Endodermal cell (in vitro differentiated cells): ENCODE results near the gene REV3L. TPM values are rescaled to one million over a fixed set of nuclear protein-coding genes. Genes with fewer than 3 reads are reported as not detected.

Experiments used
- DNase-seq: peaks from one replicate; pipeline ENCODE4 v3.0.0-alpha.2; 2017
- H3K27ac ChIP-seq: 2 replicates; pipeline ENCODE4 v1.5.1; 2013; ENCODE audit warnings: mild to moderate bottlenecking, low read depth, low read length, moderate library complexity
- H3K27me3 ChIP-seq: 2 replicates; pipeline ENCODE4 v1.6.1; 2013; ENCODE audit warnings: mild to moderate bottlenecking, low read length, moderate library complexity; ENCODE audit not compliant: insufficient read depth, control insufficient read depth, poor library complexity, severe bottlenecking
- H3K36me3 ChIP-seq: 2 replicates; pipeline ENCODE4 v1.7.0; 2013; ENCODE audit warnings: mild to moderate bottlenecking, low read length, moderate library complexity; ENCODE audit not compliant: control insufficient read depth, insufficient read depth
- H3K4me1 ChIP-seq: one replicate; pipeline ENCODE4 v1.7.0; 2013; ENCODE audit warnings: low read length; ENCODE audit not compliant: control insufficient read depth, insufficient read depth
- H3K4me3 ChIP-seq: 2 replicates; pipeline ENCODE4 v1.5.1; 2013; ENCODE audit warnings: mild to moderate bottlenecking, low read length, moderate library complexity
- H3K9ac ChIP-seq: 2 replicates; pipeline ENCODE4 v1.6.1; 2013; ENCODE audit warnings: mild to moderate bottlenecking, low read length, moderate library complexity; ENCODE audit not compliant: poor library complexity, severe bottlenecking; ENCODE audit errors: extremely low read depth
- H3K9me3 ChIP-seq: 2 replicates; pipeline ENCODE4 v1.6.1; 2013; ENCODE audit warnings: mild to moderate bottlenecking, low read length, moderate library complexity; ENCODE audit not compliant: control insufficient read depth
- H3K27ac Mint-ChIP-seq: 2 replicates; pipeline ENCODE4 v1.8.0; 2020; ENCODE audit warnings: mixed read lengths
- H3K27me3 Mint-ChIP-seq: 2 replicates; pipeline ENCODE4 v1.8.0; 2021; ENCODE audit warnings: mild to moderate bottlenecking, mixed read lengths; ENCODE audit not compliant: insufficient read depth
- H3K36me3 Mint-ChIP-seq: 2 replicates; pipeline ENCODE4 v1.8.0; 2020; ENCODE audit warnings: low read depth, mixed read lengths
- H3K4me1 Mint-ChIP-seq: 2 replicates; pipeline ENCODE4 v1.8.0; 2020; ENCODE audit warnings: mixed read lengths
- H3K4me3 Mint-ChIP-seq: 2 replicates; pipeline ENCODE4 v1.8.0; 2020; ENCODE audit warnings: mild to moderate bottlenecking, moderate library complexity, mixed read lengths
- H3K9me3 Mint-ChIP-seq: 2 replicates; pipeline ENCODE4 v1.8.0; 2020; ENCODE audit warnings: mild to moderate bottlenecking, mixed read lengths
- WGBS, 2 experiments: methylation state at CpG; one replicate each; pipeline versions ENCODE4 v1.1.5 to v1.1.7; 2013; ENCODE audit warnings: missing lambda C conversion rate in 2 of 2, mixed read lengths in 1 of 2; ENCODE audit not compliant: insufficient coverage in 1 of 2, insufficient read length in 1 of 2; 5-methylcytosine and 5-hydroxymethylcytosine counted together
- total RNA-seq, 2 donors: library from RNA; stranded (reverse); fragmentation: NEBNext Ultra II Directional in 1 of 2; extraction: Animal tissue kit (Norgen Biotek cat#: 25700) in 1 of 2; gene quantifications; 2 replicates in 1 of 2; 3 replicates in 1 of 2; pipeline ENCODE4 v1.2.1, GENCODE V29; 2021
- TF ChIP-seq, protein P1 (sequence below): fragments of 200-600 bp; sonication (generic); conservative IDR thresholded peaks from 2 replicates; pipeline ENCODE4 v1.5.0; 2021; ENCODE audit warnings: antibody characterized with exemption, mild to moderate bottlenecking

The REV3L gene
- total RNA-seq, 2 donors from 2014 or later = 19.2 to 28.1 TPM

DNA sequence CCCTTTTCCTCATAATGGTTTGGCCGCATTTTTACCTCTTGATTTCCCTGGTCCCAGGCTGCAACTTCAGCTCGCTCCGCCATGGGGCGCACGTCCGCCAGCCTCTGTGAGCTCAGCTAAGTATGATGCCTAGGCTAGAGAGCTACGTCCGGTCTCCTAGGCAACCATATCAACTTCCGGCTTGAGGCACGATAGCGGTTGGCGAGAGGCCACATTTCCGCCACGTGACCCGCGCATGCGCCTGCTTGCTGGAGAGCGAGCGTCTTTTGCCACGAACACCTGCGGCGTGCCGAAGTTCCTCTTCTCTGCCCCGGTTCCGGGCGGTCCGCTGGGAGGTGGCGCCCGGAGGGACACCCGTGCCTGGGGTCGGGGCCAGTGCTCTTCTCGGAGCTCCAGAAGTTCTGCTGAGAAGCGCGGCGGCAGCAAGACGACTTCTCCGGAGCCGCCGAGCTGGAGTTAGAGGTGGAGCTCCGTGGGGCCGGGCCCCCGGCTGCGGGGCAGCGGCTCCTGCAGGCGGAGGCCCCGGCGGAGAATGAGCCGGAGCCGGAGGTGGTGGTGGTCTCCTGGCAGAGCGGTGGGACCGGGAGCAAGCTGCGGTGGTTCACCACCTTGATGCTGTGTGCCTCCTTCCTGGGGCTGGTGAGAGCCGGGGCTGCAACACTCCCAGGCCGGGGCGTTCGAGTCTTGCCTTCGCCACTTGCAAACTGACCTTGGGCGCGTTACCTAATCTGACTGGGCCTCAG lies 223.8 kb downstream of the REV3L start:
- WGBS, 2 experiments = 3 to 5% methylated on average over 7 to 59 of the region's 59 CpGs
- Histone ChIP-seq H3K36me3 (peaks cover 23% of the 10 kb centered on the region), H3K9me3 (no peaks in the 10 kb centered on the region), H3K9ac (peak overlapping the region; percentile 86), H3K4me1 (peaks cover 13% of the 10 kb centered on the region), H3K4me3 (peak overlapping the region; percentile 90), H3K27me3 (no peaks in the 10 kb centered on the region), H3K27ac (peak overlapping the region; percentile 74)
- TF ChIP-seq, protein P1, sequence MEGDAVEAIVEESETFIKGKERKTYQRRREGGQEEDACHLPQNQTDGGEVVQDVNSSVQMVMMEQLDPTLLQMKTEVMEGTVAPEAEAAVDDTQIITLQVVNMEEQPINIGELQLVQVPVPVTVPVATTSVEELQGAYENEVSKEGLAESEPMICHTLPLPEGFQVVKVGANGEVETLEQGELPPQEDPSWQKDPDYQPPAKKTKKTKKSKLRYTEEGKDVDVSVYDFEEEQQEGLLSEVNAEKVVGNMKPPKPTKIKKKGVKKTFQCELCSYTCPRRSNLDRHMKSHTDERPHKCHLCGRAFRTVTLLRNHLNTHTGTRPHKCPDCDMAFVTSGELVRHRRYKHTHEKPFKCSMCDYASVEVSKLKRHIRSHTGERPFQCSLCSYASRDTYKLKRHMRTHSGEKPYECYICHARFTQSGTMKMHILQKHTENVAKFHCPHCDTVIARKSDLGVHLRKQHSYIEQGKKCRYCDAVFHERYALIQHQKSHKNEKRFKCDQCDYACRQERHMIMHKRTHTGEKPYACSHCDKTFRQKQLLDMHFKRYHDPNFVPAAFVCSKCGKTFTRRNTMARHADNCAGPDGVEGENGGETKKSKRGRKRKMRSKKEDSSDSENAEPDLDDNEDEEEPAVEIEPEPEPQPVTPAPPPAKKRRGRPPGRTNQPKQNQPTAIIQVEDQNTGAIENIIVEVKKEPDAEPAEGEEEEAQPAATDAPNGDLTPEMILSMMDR = peak; percentile 91
- peak overlapping the region; percentile 68 for H3K4me3 Mint-ChIP-seq
- no peaks in the 10 kb centered on the region for H3K9me3 Mint-ChIP-seq
- H3K27me3 Mint-ChIP-seq = no peaks in the 10 kb centered on the region
- peak overlapping the region; percentile 60 for H3K27ac Mint-ChIP-seq
- H3K36me3 Mint-ChIP-seq = peaks cover 7% of the 10 kb centered on the region
- H3K4me1 Mint-ChIP-seq = peaks cover 40% of the 10 kb centered on the region
- DNase-seq = peak; percentile 99

DNA sequence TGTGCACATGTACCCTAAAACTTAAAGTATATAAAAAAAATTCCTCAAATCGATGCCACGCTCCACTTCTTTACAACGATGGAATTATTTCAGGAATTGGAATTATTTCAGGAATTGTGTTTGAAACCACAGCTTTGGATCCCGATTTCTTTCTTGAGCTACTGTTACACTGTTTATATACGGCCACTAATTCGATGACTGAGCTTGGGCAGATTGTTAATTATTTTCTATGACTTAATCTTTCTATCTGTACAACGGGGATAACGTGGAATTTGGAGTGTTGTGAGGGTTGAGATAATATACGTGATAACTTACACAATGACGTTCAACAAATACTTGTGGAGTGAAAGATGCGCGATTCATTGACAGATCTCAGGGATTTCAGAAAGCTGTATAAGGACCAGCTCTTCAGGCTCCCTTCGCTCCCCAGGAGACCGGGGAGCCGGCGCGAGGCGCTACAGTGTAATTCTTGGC lies 224.4 kb downstream of the REV3L start:
- H3K9ac ChIP-seq = no peak overlapping the region

DNA sequence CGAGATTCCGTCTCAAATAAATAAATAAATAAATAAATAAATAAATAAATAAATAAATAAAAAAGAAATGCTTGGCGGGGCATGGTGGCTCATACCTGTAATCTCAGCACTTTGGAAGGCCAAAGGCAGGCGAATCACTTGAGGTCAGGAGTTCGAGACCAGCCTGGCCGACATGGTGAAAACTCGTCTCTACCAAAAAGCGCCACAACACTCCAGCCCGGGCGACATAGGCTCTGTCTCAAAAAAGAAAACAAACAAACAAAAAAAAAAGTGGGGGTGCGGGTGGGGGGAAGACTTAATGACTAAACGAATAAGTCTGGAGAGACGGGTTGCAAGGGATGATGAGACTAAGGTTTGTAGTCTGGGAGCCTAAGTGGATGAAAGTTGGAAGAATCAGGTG lies 225.0 kb downstream of the REV3L start:
- no peak overlapping the region for H3K27ac Mint-ChIP-seq
- H3K27me3 ChIP-seq = no peaks in the 10 kb centered on the region
- WGBS, 2 experiments = 93 to 94% methylated on average over 3 to 11 of the region's 13 CpGs

More for the DNA sequence above, 224.4 kb downstream of the REV3L start:
- Histone ChIP-seq H3K27ac (no peak overlapping the region), H3K4me3 (no peak overlapping the region), H3K36me3 (peaks cover 17% of the 10 kb centered on the region), H3K27me3 (no peaks in the 10 kb centered on the region), H3K9me3 (no peaks in the 10 kb centered on the region), H3K4me1 (peaks cover 13% of the 10 kb centered on the region)
- WGBS, 2 experiments = 39 to 49% methylated on average over 16 to 18 of the region's 18 CpGs
- peak overlapping the region; percentile 60 for H3K27ac Mint-ChIP-seq
- peaks cover 46% of the 10 kb centered on the region for H3K4me1 Mint-ChIP-seq
- H3K27me3 Mint-ChIP-seq = no peaks in the 10 kb centered on the region
- TF ChIP-seq, protein P1 = no peak
- peaks cover 1% of the 10 kb centered on the region for H3K36me3 Mint-ChIP-seq
- no peaks in the 10 kb centered on the region for H3K9me3 Mint-ChIP-seq
- no peak for DNase-seq
- H3K4me3 Mint-ChIP-seq = peak overlapping the region; percentile 68

More for the DNA sequence above, 225.0 kb downstream of the REV3L start:
- Histone ChIP-seq H3K36me3 (peaks cover 11% of the 10 kb centered on the region), H3K4me3 (no peak overlapping the region), H3K4me1 (peaks cover 18% of the 10 kb centered on the region), H3K27ac (no peak overlapping the region), H3K9ac (no peak overlapping the region), H3K9me3 (no peaks in the 10 kb centered on the region)
- peaks cover 52% of the 10 kb centered on the region for H3K4me1 Mint-ChIP-seq
- H3K9me3 Mint-ChIP-seq = no peaks in the 10 kb centered on the region
- no peak overlapping the region for H3K4me3 Mint-ChIP-seq
- no peaks in the 10 kb centered on the region for H3K27me3 Mint-ChIP-seq
- no peaks in the 10 kb centered on the region for H3K36me3 Mint-ChIP-seq
- no peak for DNase-seq
- TF ChIP-seq, protein P1 = no peak
